GM19035 (cell line): ENCODE measurements around the gene C6orf62.
"Not testable (repeated sequence)": the region's sequence is repeated elsewhere in the genome, so short reads cannot be mapped to it uniquely, and the experiment has no call there.

Experiments
- ATAC-seq: cut with Tn5 transposase; IDR thresholded peaks from one replicate; pipeline ENCODE4 v1.9.1; 2021; ENCODE audit not compliant: unreplicated experiment

C6orf62 gene

DNA sequence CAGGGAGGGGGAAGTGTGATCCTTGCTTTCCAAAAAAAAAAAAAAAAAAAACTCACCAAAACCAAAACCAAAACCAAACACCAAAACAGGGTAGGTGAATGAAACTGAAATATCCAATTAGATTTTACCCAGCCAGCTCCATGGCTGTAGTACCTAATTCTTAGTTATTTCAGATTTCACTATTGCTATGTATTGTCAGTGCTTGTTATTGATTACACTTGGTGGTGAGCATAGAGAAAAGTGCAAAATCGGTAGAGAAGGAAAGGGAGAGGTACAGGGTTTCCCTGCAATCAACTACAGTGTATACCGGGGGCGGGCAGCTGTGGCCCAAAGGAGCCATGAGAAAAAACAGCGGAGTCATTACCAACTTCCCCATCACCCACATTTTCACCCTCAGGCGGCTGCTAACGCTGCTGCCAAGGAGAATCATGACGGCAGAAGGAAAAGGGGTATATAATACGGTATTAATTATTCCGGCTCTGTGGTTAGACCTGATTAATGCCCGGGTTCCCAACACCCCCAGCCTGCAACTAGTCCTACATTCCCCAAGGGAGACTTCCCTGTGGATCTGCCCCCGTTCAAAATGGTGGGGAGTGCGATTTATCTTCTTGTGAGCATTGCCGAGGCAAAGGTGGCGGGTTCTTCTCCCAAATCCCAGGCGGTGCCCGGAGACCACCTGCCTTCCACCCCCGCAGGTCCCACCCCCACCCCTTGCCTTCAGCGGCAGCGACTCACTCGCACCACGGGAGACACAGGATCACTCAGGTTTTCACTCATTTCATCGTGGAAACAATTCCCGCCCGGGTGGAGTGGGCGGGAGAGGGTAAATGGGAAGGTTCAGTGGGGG lies at the start of gene C6orf62:
Gene C6orf62, minus strand, starts transcription at position 30 of the 847 bp plus-strand sequence. CDS start 486 bp downstream, outside the sequence.
- no peak for ATAC-seq

DNA sequence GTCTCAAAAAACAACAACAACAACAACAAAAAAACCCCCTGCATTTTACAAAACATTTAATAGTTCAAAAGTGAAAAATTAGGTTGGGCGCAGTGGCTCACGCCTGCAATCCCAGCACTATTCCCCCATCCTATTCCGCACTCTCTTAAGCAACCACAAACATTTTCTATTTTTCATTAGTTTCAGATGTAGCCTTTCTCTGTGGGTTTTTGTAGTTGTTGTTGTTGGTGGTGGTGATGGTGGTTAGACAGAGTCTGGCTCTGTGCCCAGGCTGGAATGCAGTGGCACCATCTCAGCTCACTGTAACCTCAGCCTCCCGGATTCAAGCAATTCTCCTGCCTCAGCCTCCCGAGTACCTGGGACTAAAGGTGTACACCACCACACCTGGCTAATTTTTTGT lies 49.4 kb upstream of the C6orf62 start:
- ATAC-seq: no peak

DNA sequence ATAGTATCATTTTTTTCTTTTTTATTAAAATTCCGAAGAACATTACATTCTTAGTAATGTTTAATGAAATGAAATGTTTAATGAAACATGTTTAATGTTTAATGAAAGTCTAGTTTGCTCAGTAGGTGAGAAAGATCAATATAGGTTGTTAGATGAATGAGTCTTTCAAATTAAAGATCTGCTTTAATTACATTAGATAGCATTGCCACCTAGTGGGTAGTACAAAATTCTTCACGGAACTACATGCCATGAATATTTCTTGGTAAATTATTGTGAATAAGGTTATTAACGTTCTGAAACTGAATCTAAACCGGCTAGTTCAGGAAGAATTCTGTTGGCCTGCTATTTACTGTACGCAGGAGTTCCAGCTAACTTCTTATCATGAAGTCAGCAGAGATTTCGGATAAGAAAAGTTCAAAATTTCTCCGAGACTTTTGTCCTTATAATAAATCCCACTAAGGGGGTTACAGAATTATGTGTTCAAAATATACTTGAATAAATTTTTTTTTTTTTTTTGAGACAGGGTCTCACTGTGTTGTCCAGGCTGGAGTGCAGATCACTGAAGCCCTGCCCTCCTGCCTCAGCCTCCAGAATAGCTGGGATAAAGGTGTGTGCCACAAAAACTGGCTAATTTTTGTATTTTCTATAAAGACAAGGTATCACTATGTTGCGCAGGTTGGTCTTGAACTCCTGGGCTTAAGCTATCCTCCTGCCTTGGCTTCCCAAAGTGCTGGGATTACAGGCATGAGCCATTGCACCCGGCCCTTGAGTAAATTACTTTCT lies 47.9 kb upstream of the C6orf62 start:
- peak; percentile 67 for ATAC-seq

DNA sequence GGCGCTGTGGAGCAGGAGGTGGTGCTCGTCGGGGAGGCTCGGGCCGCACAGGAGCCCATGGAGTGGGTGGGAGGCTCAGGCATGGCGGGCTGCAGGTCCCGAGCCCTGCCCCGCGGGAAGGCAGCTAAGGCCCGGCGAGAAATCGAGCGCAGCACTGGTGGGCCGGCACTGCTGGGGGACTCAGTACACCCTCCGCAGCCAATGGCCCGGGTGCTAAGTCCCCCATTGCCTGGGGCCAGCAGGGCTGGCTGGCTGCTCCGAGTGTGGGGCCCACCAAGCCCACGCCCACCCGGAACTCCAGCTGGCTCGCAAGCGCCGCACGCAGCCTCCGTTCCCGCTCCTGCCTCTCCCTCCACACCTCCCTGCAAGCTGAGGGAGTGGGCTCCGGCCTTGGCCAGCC lies 47.0 kb upstream of the C6orf62 start:
- not testable (repeated sequence) for ATAC-seq

DNA sequence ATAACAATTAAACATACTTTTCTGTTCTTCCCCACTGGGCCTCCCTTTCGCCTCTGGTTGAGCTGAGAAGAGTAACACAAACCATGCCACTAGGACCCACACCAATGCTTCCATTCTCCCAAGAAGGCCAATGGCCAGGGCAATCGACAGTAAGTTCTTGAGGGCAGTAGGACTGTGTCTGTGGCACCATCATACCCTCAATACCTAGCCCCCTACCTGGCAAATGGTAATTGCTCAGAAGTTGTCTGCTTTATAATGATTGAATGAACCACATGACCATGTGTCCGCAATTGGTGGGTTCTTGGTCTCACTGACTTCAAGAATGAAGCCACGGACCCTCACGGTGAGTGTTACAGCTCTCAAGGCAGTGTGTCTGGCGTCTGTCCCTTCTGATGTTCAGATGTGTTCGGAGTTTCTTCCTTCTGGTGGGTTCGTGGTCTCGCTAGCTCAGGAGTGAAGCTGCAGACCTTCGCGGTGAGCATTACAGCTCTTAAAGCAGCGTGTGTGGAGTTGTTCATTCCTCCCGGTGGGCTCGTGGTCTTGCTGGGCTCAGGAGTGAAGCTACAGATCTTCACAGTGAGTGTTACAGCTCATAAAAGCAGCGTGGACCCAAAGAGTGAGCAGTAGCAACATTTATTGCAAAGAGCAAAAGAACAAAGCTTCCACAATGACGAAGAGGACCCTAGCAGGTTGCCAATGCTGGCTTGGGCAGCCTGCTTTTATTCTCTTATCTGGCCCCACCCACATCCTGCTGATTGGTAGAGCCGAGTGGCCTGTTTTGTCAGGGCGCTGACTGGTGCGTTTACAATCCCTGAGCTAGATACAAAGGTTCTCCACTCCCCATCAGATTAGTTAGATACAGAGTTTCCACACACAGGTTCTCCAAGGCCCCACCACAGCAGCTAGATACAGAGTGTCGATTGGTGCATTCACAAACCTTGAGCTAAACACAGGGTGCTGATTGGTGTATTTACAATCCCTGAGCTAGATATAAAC lies 46.2 kb upstream of the C6orf62 start:
- not testable (repeated sequence) for ATAC-seq

DNA sequence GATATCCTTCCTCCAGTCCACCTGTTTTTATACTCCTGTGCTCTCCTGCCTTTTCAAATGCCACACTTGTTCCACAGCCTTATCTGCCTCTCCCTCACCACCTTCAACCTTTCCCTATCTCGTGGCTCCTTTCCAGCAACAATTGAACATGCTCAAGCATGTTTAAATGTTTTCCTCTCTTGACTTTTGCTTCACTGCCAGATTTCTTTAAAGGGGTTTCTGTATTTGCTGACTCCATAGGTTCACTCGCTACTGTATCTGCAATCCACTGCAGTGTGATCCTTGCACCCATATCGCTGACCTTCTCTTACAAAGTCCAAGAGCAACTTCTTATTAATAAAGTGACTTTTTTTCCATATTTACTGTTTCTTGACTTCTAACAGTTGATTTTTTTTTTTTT lies 44.6 kb upstream of the C6orf62 start:
- no peak for ATAC-seq

DNA sequence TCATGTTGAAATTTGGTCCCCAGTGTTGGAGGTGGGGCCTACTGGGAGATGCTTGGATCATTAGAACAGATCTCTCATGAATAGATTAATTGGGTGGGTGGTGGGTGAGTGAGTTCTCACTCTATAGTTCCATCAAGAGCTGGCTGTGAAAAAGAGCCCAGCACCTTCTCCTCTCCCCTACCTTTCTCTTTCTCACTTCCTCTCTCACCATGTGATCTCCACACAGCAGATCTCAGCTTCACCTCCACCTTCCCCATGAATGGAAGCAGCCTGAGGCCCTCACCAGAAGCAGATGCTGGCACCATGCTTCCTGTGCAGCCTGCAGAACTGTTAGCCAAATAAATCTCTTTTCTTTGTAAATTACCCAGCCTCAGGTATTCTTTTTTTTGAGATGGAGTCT lies 42.9 kb upstream of the C6orf62 start:
- ATAC-seq: no peak

DNA sequence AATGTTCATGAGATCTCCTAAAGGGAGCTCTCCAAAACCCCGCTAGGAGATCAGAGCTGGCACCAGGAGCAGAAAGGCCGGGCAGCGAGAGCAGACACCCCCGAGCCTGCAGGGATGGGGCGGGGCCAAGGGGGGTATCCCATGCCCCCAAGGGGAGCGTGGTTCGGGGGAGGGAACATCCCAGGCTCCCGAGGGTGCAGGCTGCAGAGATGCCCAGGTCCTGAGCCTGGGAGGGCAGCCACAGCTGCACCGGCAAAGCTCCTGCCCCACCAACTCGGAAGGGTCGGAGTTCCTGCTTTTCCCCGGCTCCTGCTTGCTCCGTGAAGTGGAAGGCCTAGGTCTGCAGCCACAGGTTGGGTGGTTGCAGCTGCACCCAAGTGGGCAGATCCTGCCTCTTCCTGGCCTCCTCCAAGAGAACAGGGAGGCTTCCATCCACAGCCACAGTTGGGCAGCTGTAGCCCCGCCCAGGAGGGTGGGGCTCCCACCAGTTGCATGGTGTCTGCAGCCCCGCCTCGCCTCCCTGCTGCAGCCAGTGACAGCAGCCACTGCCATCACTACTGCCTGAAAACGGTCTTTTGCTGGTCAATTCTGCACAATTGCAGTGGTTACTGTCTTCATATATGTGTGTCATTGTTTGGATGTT lies 42.4 kb upstream of the C6orf62 start:
- ATAC-seq: no peak

DNA sequence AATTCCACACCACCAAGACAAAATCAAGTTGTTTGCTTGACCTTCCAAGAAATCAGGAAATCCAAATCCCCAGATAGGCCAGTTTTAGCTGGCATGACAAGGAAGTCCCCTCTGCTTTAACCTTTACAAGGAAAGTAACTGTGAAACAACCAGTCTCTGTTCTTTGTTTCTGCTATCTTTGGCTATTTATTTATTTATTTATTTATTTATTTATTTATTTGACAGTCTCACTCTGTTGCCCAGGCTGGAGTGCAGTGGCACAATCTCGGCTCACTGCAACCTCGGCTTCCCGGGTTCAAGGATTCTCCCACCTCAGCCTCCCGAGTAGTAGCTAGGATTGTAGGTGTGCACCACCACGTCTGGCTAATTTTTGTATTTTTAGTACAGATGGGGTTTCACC lies 41.3 kb upstream of the C6orf62 start:
- ATAC-seq: no peak

DNA sequence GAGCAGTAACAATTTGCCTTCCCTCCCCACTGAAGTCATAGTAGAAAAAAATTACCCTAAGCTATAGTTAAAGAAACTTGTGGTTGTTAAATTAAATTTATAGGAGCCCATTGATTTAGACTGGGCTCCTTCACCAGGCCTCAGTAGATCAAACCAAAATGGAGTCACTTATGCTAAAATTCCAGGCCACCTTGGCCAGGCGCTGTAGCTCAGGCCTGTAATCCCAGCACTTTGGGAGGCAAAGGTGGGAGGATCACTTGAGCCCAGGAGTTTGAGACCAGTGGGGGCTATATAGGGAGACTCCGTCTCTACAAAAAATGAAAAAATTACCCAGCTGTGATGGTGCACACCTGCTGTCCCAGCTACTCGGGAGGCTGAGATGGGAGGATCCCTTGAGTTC lies 40.8 kb upstream of the C6orf62 start:
- no peak for ATAC-seq

DNA sequence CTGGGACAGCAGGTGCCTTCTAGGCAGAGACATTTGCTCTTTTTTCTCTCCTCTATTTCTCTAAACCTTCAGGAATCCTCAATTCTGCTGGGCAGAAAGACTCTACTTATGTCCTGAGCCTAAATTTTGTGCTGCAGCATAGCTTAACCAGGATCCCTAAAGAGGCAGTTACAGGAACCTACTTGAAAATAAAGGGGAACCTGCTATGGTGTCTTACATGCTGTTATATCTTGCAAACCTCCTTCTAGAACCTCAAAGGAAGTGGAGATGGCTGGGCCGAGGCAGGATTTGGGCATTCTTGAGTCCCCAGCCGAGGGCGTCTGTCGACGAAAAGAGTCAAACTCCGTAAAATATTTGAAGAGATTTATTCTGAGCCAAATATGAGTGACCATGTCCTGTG lies 38.7 kb upstream of the C6orf62 start:
- no peak for ATAC-seq

DNA sequence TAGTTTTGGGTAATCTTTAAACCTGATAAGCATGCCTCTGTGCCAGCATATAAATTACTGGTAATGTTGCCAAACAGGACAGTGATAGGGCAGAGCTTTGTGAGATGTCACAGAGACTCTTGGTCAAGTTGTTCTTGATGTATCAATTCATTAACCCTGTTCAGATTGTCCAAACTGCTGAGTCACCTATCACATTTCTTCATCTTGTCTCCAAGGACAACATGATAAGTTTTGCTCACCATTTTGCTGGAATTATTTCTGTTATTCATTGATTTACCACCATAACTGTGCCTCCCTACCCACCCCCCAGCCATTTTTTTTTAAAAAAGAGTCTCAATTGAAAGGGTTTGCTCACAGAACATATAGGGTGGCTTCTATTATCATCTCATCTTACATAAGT lies 36.3 kb upstream of the C6orf62 start:
- ATAC-seq: no peak

DNA sequence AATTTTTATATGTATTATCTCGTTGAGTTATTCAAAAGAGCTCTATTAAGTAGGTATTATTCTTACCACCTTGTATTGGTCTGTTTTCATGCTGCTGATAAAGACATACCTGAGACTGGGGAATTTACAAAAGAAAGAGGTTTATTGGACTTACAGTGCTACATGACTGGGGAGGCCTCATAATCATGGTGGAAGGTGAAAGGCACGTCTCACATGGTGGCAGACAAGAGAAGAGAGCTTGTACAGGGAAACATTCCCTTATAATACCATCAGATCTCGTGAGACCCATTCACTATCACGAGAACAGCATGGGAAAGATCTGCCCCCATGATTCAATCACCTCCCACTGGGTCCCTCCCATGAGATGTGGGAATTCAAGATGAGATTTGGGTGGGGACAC lies 35.4 kb upstream of the C6orf62 start:
- ATAC-seq: not testable (repeated sequence)

DNA sequence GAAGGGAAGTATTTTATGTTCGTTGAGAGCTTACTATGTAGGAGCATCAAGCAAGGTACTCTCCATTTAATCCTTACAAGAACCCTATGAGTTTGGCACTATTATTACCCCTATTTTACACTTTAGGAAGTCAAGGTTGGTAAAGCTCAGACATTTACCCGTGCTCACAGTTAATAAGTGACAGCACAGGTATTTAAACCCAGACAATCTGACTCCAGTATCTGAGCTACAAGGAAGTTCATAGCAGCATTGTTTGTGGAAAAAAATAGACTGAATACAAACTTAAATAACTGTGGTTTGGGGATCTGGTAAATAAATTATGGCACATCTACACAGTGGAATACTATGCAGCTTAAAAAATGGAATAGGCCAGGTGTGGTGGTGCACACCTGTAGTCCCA lies 34.6 kb upstream of the C6orf62 start:
- ATAC-seq: no peak

DNA sequence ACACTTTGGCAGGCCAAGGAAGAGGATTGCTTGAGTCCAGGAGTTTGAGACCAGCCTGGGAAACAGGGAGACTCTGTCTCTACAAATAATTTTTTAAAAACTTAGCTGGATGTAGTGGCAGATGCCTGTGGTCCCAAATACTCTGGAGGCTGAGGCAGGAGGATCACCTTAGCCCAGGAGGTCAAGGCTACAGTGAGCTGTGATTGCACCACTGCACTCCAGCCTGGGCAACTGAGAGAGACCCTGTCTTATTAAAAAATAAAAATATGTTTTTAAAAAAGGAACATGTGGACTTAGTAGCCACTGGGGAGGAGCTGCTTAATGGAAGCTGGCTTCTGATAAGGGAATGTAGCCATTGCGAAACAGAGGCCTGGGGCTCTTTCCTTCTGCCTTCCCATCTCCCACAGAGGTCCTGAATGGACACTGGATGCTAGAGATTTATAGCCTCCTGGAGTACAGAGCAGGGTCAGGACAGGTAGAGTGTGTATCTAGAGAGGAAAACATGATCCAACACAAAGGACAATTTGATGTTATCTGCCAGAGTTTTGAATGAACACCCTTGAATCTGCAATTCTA lies 34.1 kb upstream of the C6orf62 start:
- ATAC-seq: no peak

DNA sequence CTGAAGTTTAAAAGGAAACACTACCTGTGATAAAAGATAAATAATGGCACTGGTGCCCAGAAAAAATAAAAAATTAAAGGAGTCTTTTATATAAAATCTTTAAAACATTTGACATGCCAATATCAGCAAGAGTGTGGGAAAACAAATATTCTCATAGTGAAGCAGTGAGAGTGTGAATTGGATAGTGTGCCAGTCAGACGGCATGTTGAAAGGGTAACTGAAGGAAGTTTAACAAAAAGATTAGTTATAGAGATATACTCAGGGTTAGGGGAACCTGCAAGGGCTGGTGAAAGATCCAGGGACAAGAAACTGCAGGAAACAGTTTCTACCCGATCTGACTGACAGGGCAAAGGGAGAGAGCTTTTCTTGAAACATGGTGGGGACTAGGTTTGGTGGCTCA lies 33.5 kb upstream of the C6orf62 start:
- ATAC-seq: no peak

DNA sequence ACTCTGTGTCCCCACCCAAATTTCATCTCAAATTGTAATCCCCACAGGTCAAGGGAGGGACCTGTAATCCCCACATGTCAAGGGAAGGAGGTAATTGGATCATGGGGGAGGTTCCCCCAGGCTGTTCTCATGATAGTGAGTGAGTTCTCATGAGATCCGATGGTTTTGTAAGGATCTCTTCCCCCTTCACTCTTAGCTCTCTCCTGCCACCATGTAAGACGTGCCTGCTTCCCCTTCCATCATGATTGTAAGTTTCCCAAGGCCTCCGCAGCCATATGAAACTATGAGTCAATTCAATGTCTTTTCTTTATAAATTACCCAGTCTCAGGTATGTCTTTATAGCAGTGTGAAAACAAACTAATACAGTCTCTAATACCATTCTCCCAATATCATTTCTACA lies 31.9 kb upstream of the C6orf62 start:
- not testable (repeated sequence) for ATAC-seq

DNA sequence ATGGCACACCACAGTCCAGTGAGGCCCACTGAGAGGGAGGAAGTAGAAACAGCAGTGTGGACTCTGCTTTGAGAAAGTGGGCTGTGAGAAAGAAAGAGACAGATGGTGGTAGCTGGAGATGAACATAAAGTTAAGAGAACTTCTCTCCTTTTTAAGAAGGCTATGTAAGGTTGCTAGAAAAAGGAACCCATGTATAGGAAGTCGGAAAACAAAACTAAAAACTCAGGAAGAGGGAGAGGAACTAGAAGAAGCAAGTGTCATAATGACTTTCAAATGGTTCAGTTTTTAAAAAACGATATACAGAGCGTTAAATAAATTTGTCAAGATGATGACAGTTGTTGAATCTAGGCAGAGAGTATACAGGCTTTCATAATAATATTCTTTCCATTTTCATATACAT lies 30.3 kb upstream of the C6orf62 start:
- no peak for ATAC-seq

DNA sequence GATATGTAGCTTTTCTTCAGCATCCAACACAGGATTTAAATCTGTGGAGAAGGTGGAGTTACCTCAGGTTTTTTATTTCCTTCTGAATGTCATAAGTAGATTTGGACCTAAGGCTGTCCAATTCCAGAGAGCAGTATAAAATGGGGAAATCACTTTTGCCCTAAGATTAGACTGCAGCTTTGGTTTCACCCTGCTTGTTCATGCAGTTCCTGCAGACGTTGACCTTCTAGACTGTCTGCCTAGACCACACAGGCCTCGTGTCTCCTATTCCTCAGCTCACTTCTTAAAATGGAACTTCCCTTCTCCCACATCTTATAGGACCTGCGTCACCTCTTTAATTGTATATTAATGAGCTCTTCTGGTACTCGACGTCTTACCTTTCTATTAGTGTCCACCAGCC lies 26.0 kb upstream of the C6orf62 start:
- ATAC-seq: no peak

DNA sequence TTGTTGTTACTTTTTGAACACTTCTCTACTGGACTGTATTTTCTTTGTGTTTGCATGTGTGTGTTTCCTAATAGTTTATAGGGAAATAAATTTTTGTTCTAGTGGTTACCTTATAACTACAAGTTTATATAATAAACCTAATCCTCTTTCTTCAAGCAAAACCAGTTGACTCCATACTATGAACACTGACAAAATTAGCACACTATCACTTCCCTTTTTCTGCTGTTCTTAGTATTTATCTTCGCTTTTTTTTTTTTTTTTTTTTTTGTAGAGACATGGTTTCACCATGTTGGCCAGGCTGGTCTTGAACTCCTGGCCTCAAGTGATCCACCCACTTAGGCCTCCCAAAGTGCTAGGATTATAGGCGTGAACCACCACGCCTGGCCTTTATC lies 25.0 kb upstream of the C6orf62 start:
- no peak for ATAC-seq
